ENCODE measurements around the gene PPP2R2D. TPM values are rescaled to one million over a fixed set of nuclear protein-coding genes. Genes with fewer than 3 reads are reported as not detected.

The PPP2R2D gene
- total RNA-seq, 1 experiment from 2014 or later: 35.1 TPM

DNA sequence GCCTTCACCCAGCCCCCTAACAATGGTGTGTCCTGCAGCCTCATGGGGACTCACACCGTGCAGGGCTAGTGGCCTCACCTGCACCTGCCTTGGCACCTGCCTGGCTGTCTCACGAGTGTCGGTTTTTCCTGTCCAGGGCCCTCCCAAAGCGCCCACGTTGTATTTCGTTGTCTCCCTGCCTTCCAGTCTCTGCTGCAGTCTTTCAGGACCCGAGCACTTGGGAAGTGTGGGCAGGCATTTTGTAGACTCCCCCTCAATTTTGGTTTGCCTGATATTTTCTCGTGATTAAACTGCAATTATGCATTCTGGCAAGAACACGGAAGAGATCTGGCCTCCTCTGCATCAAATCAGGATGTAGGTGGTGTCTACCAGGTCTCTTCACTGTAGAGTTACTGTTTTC is 63.0 kb downstream of the PPP2R2D start:
- no peak overlapping the region for H3K27ac ChIP-seq (ENCODE audit: insufficient read length, low read depth, low read length)
- no peak overlapping the region for H2BK12ac ChIP-seq (ENCODE audit: insufficient read length, low read depth, low read length)
- no peak overlapping the region for H2BK120ac ChIP-seq (ENCODE audit: low read depth, low read length, poor library complexity, severe bottlenecking)
- no peaks in the 10 kb centered on the region for H3K27me3 ChIP-seq (ENCODE audit: insufficient read depth, low read length)
- H3K4ac ChIP-seq (ENCODE audit: low read depth, low read length): no peak overlapping the region
- no peak overlapping the region for H3K14ac ChIP-seq (ENCODE audit: insufficient read depth, low read length)
- H2BK20ac ChIP-seq (ENCODE audit: low read depth, low read length, poor library complexity, severe bottlenecking): no peak overlapping the region
- H4K91ac ChIP-seq (ENCODE audit: insufficient read length, low read depth, low read length): no peak overlapping the region
- H4K5ac ChIP-seq (ENCODE audit: insufficient read length, low read depth, low read length): no peak overlapping the region
- no peak for DNase-seq
- H4K8ac ChIP-seq (replicated peaks; ENCODE audit: insufficient read length, low read depth, low read length): no peak overlapping the region
- no peak overlapping the region for H3K18ac ChIP-seq (ENCODE audit: insufficient read length, low read depth, low read length)
- H2AFZ ChIP-seq (ENCODE audit: low read length): no peak overlapping the region
- H3K9me3 ChIP-seq (ENCODE audit: control insufficient read depth, low read depth, low read length): no peaks in the 10 kb centered on the region
- no peak overlapping the region for H2BK15ac ChIP-seq (ENCODE audit: low read depth, low read length)
- no peak overlapping the region for H3K4me3 Mint-ChIP-seq
- no peak overlapping the region for H3K23ac ChIP-seq (ENCODE audit: insufficient read length, low read depth, low read length)
- H3K36me3 Mint-ChIP-seq (ENCODE audit: insufficient read depth in 1 of 3, low read depth in 3 of 3): peaks cover 12 to 29% (median 28%) of the 10 kb centered on the region in 3 experiments
- peaks cover 4% of the 10 kb centered on the region for H3K23me2 ChIP-seq (ENCODE audit: insufficient read length, low read depth, low read length, poor library complexity, severe bottlenecking)
- no peak overlapping the region for H3T11ph ChIP-seq (ENCODE audit: low read length)
- peaks cover 0 to 6% of the 10 kb centered on the region in 2 experiments; a peak in 2 of 5 replicates for H3K9me3 Mint-ChIP-seq
- H2AK5ac ChIP-seq (ENCODE audit: insufficient read length, low read length): no peak overlapping the region
- H3K79me2 ChIP-seq (ENCODE audit: insufficient read depth, low read length): no peaks in the 10 kb centered on the region
- no peak overlapping the region for H3K4me2 ChIP-seq (ENCODE audit: insufficient read depth, insufficient read length, low read length)
- 0 out of 4 replicates have a peak, but pooled peaks cover 0 to 6% of the 10 kb centered on the region in 2 experiments for H3K4me1 Mint-ChIP-seq
- H3K56ac ChIP-seq (ENCODE audit: insufficient read length, low read depth, low read length): no peak overlapping the region
- TF ChIP-seq, protein P1, sequence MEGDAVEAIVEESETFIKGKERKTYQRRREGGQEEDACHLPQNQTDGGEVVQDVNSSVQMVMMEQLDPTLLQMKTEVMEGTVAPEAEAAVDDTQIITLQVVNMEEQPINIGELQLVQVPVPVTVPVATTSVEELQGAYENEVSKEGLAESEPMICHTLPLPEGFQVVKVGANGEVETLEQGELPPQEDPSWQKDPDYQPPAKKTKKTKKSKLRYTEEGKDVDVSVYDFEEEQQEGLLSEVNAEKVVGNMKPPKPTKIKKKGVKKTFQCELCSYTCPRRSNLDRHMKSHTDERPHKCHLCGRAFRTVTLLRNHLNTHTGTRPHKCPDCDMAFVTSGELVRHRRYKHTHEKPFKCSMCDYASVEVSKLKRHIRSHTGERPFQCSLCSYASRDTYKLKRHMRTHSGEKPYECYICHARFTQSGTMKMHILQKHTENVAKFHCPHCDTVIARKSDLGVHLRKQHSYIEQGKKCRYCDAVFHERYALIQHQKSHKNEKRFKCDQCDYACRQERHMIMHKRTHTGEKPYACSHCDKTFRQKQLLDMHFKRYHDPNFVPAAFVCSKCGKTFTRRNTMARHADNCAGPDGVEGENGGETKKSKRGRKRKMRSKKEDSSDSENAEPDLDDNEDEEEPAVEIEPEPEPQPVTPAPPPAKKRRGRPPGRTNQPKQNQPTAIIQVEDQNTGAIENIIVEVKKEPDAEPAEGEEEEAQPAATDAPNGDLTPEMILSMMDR (conservative IDR thresholded peaks at IDR 0.05): no peak
- WGBS (ENCODE audit: extremely low coverage, insufficient read length, low lambda C conversion rate): no CpG with 5 or more reads among the region's 9 CpGs
- no peaks in the 10 kb centered on the region for H3K27me3 Mint-ChIP-seq (ENCODE audit: low read depth)
- H3K4me1 ChIP-seq (ENCODE audit: insufficient read depth, low read length): no peaks in the 10 kb centered on the region
- peaks cover 3% of the 10 kb centered on the region for H4K20me1 ChIP-seq (ENCODE audit: control insufficient read depth, insufficient read depth, insufficient read length)
- H3K27ac Mint-ChIP-seq: no peak overlapping the region
- no peak overlapping the region for H3K9ac ChIP-seq (ENCODE audit: extremely low read depth, insufficient read length, low read length)
- no peak overlapping the region for H2BK5ac ChIP-seq (ENCODE audit: insufficient read length, low read length)
- H3K79me1 ChIP-seq (ENCODE audit: insufficient read depth, low read depth, low read length, poor library complexity, severe bottlenecking): no peaks in the 10 kb centered on the region
